K562 (cell line): ENCODE results near the gene CUX1. TPM values are rescaled to one million over a fixed set of nuclear protein-coding genes. Genes with fewer than 3 reads are reported as not detected.

ENCODE experiments used
- ARNT ChIP-seq, 2 experiments: fragments of 450-650 bp; IDR thresholded peaks; 2 replicates each; pipeline ENCODE4 v1.6.1; 2016; ENCODE audit warnings: mild to moderate bottlenecking in 1 of 2
- BDP1 ChIP-seq: IDR thresholded peaks from 3 replicates; pipeline ENCODE4 v1.6.1; 2011; ENCODE audit not compliant: insufficient read length, insufficient read depth
- DNMT1 ChIP-seq: fragments of 450-650 bp; IDR thresholded peaks from 2 replicates; pipeline ENCODE4 v1.6.1; 2016; ENCODE audit warnings: antibody characterized with exemption, mild to moderate bottlenecking
- E4F1 ChIP-seq: fragments of 250-450 bp; sonication (Bioruptor Pico); IDR thresholded peaks from 2 replicates; pipeline ENCODE4 v1.5.0; 2021; ENCODE audit warnings: mild to moderate bottlenecking, borderline replicate concordance
- ELF1 ChIP-seq: fragments of 200-800 bp; sonication (Bioruptor generic); IDR thresholded peaks from 2 replicates; pipeline ENCODE4 v1.6.1; 2016; ENCODE audit warnings: missing genetic modification characterization, missing compliant biosample characterization
- ELF2 ChIP-seq: fragments of 250-450 bp; sonication (Bioruptor Pico); IDR thresholded peaks from 2 replicates; pipeline ENCODE4 v1.5.0; 2021; ENCODE audit warnings: mild to moderate bottlenecking
- HDAC2 ChIP-seq: fragments of 450-650 bp; IDR thresholded peaks from 2 replicates; pipeline ENCODE4 v1.6.1; 2016; ENCODE audit warnings: mild to moderate bottlenecking
- HDGF ChIP-seq: fragments of 450-650 bp; IDR thresholded peaks from 2 replicates; pipeline ENCODE4 v1.6.1; 2016
- HINFP ChIP-seq: fragments of 450-650 bp; conservative IDR thresholded peaks from 2 replicates; pipeline ENCODE4 v1.6.1; 2016; ENCODE audit warnings: missing genetic modification characterization, low read depth, mild to moderate bottlenecking, control low read depth, missing compliant biosample characterization
- HNRNPK ChIP-seq: fragments of 200-400 bp; formaldehyde crosslinking; IDR thresholded peaks from one replicate; pipeline ENCODE4 v1.6.1; 2018; ENCODE audit warnings: mild to moderate bottlenecking, low read depth, low read length; ENCODE audit not compliant: poor library complexity, severe bottlenecking
- MXI1 ChIP-seq: IDR thresholded peaks from 2 replicates; pipeline ENCODE4 v1.6.1; 2011; ENCODE audit warnings: low read depth, mild to moderate bottlenecking, improper control_type of control experiment, low read length
- SMARCC2 ChIP-seq: fragments of 450-650 bp; IDR thresholded peaks from 2 replicates; pipeline ENCODE4 v1.6.1; 2017; ENCODE audit warnings: antibody characterized with exemption, moderate library complexity, mild to moderate bottlenecking, low read depth
- TEAD2 ChIP-seq: fragments of 450-650 bp; IDR thresholded peaks from 2 replicates; pipeline ENCODE4 v1.6.1; 2016; ENCODE audit warnings: missing genetic modification characterization, control low read depth, missing compliant biosample characterization
- TEAD4 ChIP-seq, 2 experiments: sonication (generic) in 1 of 2; formaldehyde crosslinking in 1 of 2; IDR thresholded peaks; 2 replicates each; pipeline versions ENCODE4 v1.6.1 to v1.8.0; 2012 to 2022; ENCODE audit warnings: borderline replicate concordance in 1 of 2, inconsistent platforms in 1 of 2, low read length in 1 of 2, mild to moderate bottlenecking in 1 of 2, missing genetic modification reagents in 1 of 2
- ZHX1 ChIP-seq: fragments of 150-350 bp; conservative IDR thresholded peaks from 2 replicates; pipeline ENCODE4 v1.6.1; 2014; ENCODE audit warnings: low read length
- ZNF239 ChIP-seq: fragments of 250-450 bp; sonication (Bioruptor Pico); IDR thresholded peaks from 2 replicates; pipeline ENCODE4 v1.4.0; 2020; ENCODE audit warnings: mild to moderate bottlenecking
- ZNF41 ChIP-seq: fragments of 250-450 bp; sonication (Bioruptor Pico); conservative IDR thresholded peaks from 2 replicates; pipeline ENCODE4 v1.4.0; 2020; ENCODE audit warnings: mild to moderate bottlenecking
- ZNF707 ChIP-seq: fragments of 250-450 bp; sonication (Bioruptor Pico); conservative IDR thresholded peaks from 2 replicates; pipeline ENCODE4 v1.8.0; 2022; ENCODE audit warnings: inconsistent platforms, mild to moderate bottlenecking, moderate library complexity
- ZNF780A ChIP-seq: fragments of 250-450 bp; sonication (Bioruptor Pico); IDR thresholded peaks from 2 replicates; pipeline ENCODE4 v1.5.0; 2021; ENCODE audit warnings: mild to moderate bottlenecking
- polyA plus RNA-seq, 8 experiments: library from polyadenylated mRNA; depleted of rRNA in 4 of 8; stranded (reverse) in 5 of 8; unstranded in 3 of 8; fragments of >200 nt; fragmentation: Nextera tagmentation in 2 of 8; fragmentation: Illumina TruSeq in 1 of 8; extraction: Ambion mirVana in 2 of 8; extraction: Trizol in 1 of 8; gene quantifications; 2 replicates each; pipeline versions ENCODE4 v1.2.1 to v1.2.3, GENCODE V29; 2011 to 2014; ENCODE audit warnings: inconsistent platforms in 1 of 8, missing spikeins in 1 of 8
- total RNA-seq, 7 experiments: library from RNA; depleted of rRNA in 6 of 7; stranded (reverse); fragments of >200 nt in 6 of 7; fragmentation: Illumina TruSeq in 2 of 7; extraction: Trizol in 2 of 7; gene quantifications; 2 replicates each; pipeline versions ENCODE4 v1.2.1 to v1.2.3, GENCODE V29; 2011 to 2021; ENCODE audit warnings: low replicate concordance in 1 of 7

CUX1 gene
- total and polyA plus RNA-seq, 9 of the 15 experiments (the other 6 are each of a cell fraction or from before 2014, with no cell fraction given): 3.6 to 55.3 (median 25.2) TPM

- TF ChIP-seq HINFP (tag) (no peak), ZNF780A (CRISPR knock-in tag) (no peak), TEAD4 (IDR thresholded peaks at IDR 0.05; ENCODE audit: low read length) (peak; percentile 77), TEAD4 (CRISPR knock-in tag; IDR thresholded peaks at IDR 0.05; ENCODE audit: borderline replicate concordance) (no peak), ZNF707 (CRISPR knock-in tag) (no peak), ELF2 (no peak), HDAC2 (peak; percentile 90), ZHX1 (no peak), HNRNPK (no peak), ELF1 (tag) (no peak; the same call in 1 of the 2 replicates), ZNF239 (peak; percentile 6; the same call in 1 of the 2 replicates), HDGF (peak; percentile 38; the same call in 1 of the 2 replicates), SMARCC2 (no peak; the same call in 1 of the 2 replicates), DNMT1 (0 out of 2 replicates have a peak, but pooled peaks have one; percentile 4), E4F1 (no peak), ZNF41 (CRISPR knock-in tag) (no peak), ARNT (IDR thresholded peaks at IDR 0.05) (peak; percentile 49 to 55; a peak in 3 of 4 replicates), TEAD2 (tag) (no peak), MXI1 (peak; percentile 30; the same call in 1 of the 2 replicates), BDP1 (no peak)
Measured at GRCh38 chr7:101856473-101857357, 39.3 kb downstream of the CUX1 start (continued).
